Thyroid gland (tissue), 4 donors: ENCODE results near the gene SPTY2D1. TPM values are rescaled to one million over a fixed set of nuclear protein-coding genes. Genes with fewer than 3 reads are reported as not detected.
"Not testable (repeated sequence)": the region's sequence is repeated elsewhere in the genome, so short reads cannot be mapped to it uniquely, and the experiment has no call there.

Experiments
- DNase-seq, 2 donors: peaks; one replicate each; pipeline ENCODE4 v3.0.0-alpha.2; 2019
- H3K27ac ChIP-seq, 3 donors: fragments of 200-600 bp; sonication (generic); 1 replicate in 2 of 3; 2 replicates in 1 of 3; pipeline ENCODE4 v1.5.1; 2016 to 2019; ENCODE audit warnings: mild to moderate bottlenecking in 1 of 3, moderate library complexity in 1 of 3
- H3K27me3 ChIP-seq: fragments of 200-600 bp; sonication (generic); one replicate; pipeline ENCODE4 v1.5.1; 2019
- H3K36me3 ChIP-seq, 2 donors: fragments of 200-600 bp; sonication (generic); one replicate each; pipeline ENCODE4 v1.5.1; 2016 to 2019
- H3K4me1 ChIP-seq, 2 donors: fragments of 200-600 bp; sonication (generic); one replicate each; pipeline ENCODE4 v1.5.1; 2017 to 2019
- H3K4me3 ChIP-seq, 3 donors: fragments of 200-600 bp; sonication (generic); replicated peaks in 1 of 3; 1 replicate in 2 of 3; 2 replicates in 1 of 3; pipeline ENCODE4 v1.5.1; 2016; ENCODE audit warnings: mild to moderate bottlenecking in 1 of 3
- H3K9me3 ChIP-seq: fragments of 200-600 bp; sonication (generic); one replicate; pipeline ENCODE4 v1.5.1; 2017
- CTCF ChIP-seq, 6 experiments: fragments of 200-600 bp in 3 of 6; fragments of 450-650 bp in 3 of 6; sonication (generic) in 3 of 6; IDR thresholded peaks; one replicate each; pipeline ENCODE4 v1.5.1; 2016 to 2019; ENCODE audit warnings: antibody characterized with exemption in 6 of 6, mild to moderate bottlenecking in 2 of 6, inconsistent platforms in 1 of 6, moderate library complexity in 1 of 6
- POLR2A ChIP-seq, 2 donors: fragments of 450-650 bp; IDR thresholded peaks; one replicate each; pipeline ENCODE4 v1.6.1; 2017; ENCODE audit warnings: antibody characterized with exemption in 2 of 2, mild to moderate bottlenecking in 2 of 2, moderate library complexity in 1 of 2
- WGBS, 2 donors: methylation state at CpG; one replicate each; pipeline ENCODE4 v1.1.5; 2017; 5-methylcytosine and 5-hydroxymethylcytosine counted together
- intact Hi-C: fragments of 100-400 bp; cut with DNase I; formaldehyde crosslinking; loops from one replicate; pipeline ENCODE4 v1.15.1; 2023
- total RNA-seq, 4 donors: library from RNA; depleted of rRNA; stranded (reverse); fragments of >200 nt; gene quantifications; one replicate each; pipeline ENCODE4 v1.2.3, GENCODE V29; 2016

Gene SPTY2D1
- total RNA-seq, 4 donors from 2014 or later: 18.1 to 26.9 (median 24.9) TPM

GRCh38 chr11:18650859-18651557 lies 16.9 kb upstream of the SPTY2D1 start:
- WGBS, 2 donors: 72 to 74% methylated on average over 19 of the region's 19 CpGs
- Histone ChIP-seq H3K36me3 (no peaks in the 10 kb centered on the region), H3K9me3 (no peaks in the 10 kb centered on the region), H3K4me1 (no peaks in the 10 kb centered on the region), H3K27ac (no peak overlapping the region), H3K27me3 (no peaks in the 10 kb centered on the region), H3K4me3 (no peak overlapping the region)
- peak; percentile 3 to 5 for DNase-seq
- TF ChIP-seq CTCF (IDR thresholded peaks at IDR 0.05) (peak in 4 of 6 experiments; percentile 10 to 29 (median 18)), POLR2A (IDR thresholded peaks at IDR 0.05) (no peak)
- intact Hi-C loops: no loop called here

GRCh38 chr11:18650353-18650752 lies 16.2 kb upstream of the SPTY2D1 start:
- Histone ChIP-seq H3K27me3 (no peaks in the 10 kb centered on the region), H3K36me3 (no peaks in the 10 kb centered on the region), H3K9me3 (no peaks in the 10 kb centered on the region), H3K4me3 (no peak overlapping the region), H3K27ac (no peak overlapping the region), H3K4me1 (no peaks in the 10 kb centered on the region)
- TF ChIP-seq POLR2A (IDR thresholded peaks at IDR 0.05): no peak
- WGBS, 2 donors: 70 to 95% methylated on average over 4 of the region's 4 CpGs
- DNase-seq: no peak
- intact Hi-C loops: no loop called here

- H3K4me3 ChIP-seq, H3K9me3 ChIP-seq, H3K27me3 ChIP-seq, H3K4me1 ChIP-seq, intact Hi-C loops, DNase-seq, H3K27ac ChIP-seq, H3K36me3 ChIP-seq: not testable (repeated sequence)
- WGBS, 2 donors: 63 to 72% methylated on average over 4 of the region's 4 CpGs
Measured at GRCh38 chr11:18643034-18643433, 8.9 kb upstream of the SPTY2D1 start.

- no peaks in the 10 kb centered on the region for H3K27me3 ChIP-seq
- WGBS, 2 donors: 65 to 72% methylated on average over 1 of the region's 1 CpG
- DNase-seq: no peak
- intact Hi-C loops: no loop called here
- no peak for TF ChIP-seq POLR2A (IDR thresholded peaks at IDR 0.05)
- no peak for TF ChIP-seq CTCF (IDR thresholded peaks at IDR 0.05)
- H3K4me3 ChIP-seq: no peak overlapping the region
- no peak overlapping the region for H3K27ac ChIP-seq
- no peaks in the 10 kb centered on the region for H3K36me3 ChIP-seq
- H3K9me3 ChIP-seq: no peaks in the 10 kb centered on the region
- H3K4me1 ChIP-seq: no peaks in the 10 kb centered on the region
Measured at GRCh38 chr11:18641677-18642076, 7.5 kb upstream of the SPTY2D1 start.

GRCh38 chr11:18633256-18634139 lies 644 bp downstream of the SPTY2D1 start:
- peaks cover 8 to 14% of the 10 kb centered on the region in 2 donors for H3K4me1 ChIP-seq
- no peak for DNase-seq
- intact Hi-C loops: loop anchor here (5.0 to 10.0 kb wide), 4 partner anchors 49 to 311 kb away; partner anchors contain the start of genes GTF2H1, HPS5 and UEVLD
- no peaks in the 10 kb centered on the region for H3K36me3 ChIP-seq
- no peaks in the 10 kb centered on the region for H3K27me3 ChIP-seq
- H3K27ac ChIP-seq: peak overlapping the region in 2 of 3 donors; percentile 94 to 95
- peak overlapping the region; percentile 8 to 74 (median 71) for H3K4me3 ChIP-seq
- TF ChIP-seq POLR2A (IDR thresholded peaks at IDR 0.05) (no peak), CTCF (IDR thresholded peaks at IDR 0.05) (no peak)
- WGBS, 2 donors: 10 to 11% methylated on average over 31 of the region's 31 CpGs
- no peaks in the 10 kb centered on the region for H3K9me3 ChIP-seq
